ENCODE results near the gene GSTM1.

The GSTM1 gene

DNA sequence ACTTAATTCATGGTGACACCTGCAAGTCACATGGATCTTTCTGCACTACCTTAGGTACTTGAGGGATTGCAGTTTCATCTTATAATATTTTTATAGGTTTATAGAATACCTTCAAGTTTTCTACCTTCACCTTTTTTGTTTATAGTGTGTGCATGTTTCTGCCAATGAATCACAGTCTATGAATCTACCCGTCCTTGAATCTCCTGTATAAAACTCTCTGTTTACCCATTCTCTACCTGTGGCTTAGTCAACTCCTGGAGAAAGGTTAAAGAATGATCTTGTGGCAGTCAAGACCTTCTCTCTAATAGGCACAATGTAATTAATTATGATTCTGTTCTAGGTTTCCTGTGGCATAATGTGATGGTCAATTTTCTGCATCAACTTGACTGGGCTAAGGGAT is 22.9 kb upstream of the GSTM1 start:
- no peak overlapping the region for H3K4me3 ChIP-seq (ENCODE audit: insufficient read depth, low read length, poor library complexity, severe bottlenecking)
- no peaks in the 10 kb centered on the region for H3K36me3 ChIP-seq (ENCODE audit: low read length)
- no peaks in the 10 kb centered on the region for H3F3A ChIP-seq (ENCODE audit: insufficient read depth)
- no peaks in the 10 kb centered on the region for H3K9me3 ChIP-seq (ENCODE audit: insufficient read depth, low read length)
- H2AFZ ChIP-seq (ENCODE audit: low read depth, low read length, severe bottlenecking), result no peak overlapping the region
- no peaks in the 10 kb centered on the region for H3K79me2 ChIP-seq (ENCODE audit: insufficient read depth, low read length)
- H3K27ac ChIP-seq (ENCODE audit: low read depth, low read length), result no peak overlapping the region
- no peaks in the 10 kb centered on the region for H3K27me3 ChIP-seq (ENCODE audit: low read length)
- TF ChIP-seq CTCF (IDR thresholded peaks at IDR 0.05; ENCODE audit: insufficient read depth, low read length, poor library complexity, severe bottlenecking) (no peak), EZH2phosphoT487 (conservative IDR thresholded peaks at IDR 0.05; ENCODE audit: low read length) (no peak)
- no peak overlapping the region for H3K9ac ChIP-seq (ENCODE audit: low read length)
- H4K20me1 ChIP-seq (ENCODE audit: low read depth, low read length), result no peaks in the 10 kb centered on the region
- H3K9me2 ChIP-seq (replicated peaks; ENCODE audit: insufficient read depth, low read length), result no peaks in the 10 kb centered on the region
- no peak overlapping the region for H3K4me2 ChIP-seq (ENCODE audit: low read depth, low read length, poor library complexity, severe bottlenecking)

GRCh38 chr1:109667452-109668122 is 20.0 kb upstream of the GSTM1 start, which contains the start of gene GSTM2:
TSS of gene GSTM2 (plus strand) at chr1:109668057. CDS start at chr1:109668116, 59 bp downstream.
- H2AFZ ChIP-seq (ENCODE audit: low read depth, low read length, severe bottlenecking), result no peak within 1 kb of the TSS
- H3K4me3 ChIP-seq (ENCODE audit: insufficient read depth, low read length, poor library complexity, severe bottlenecking), result no peak within 1 kb of the TSS
- no peaks in the 10 kb centered on the region for H3K9me2 ChIP-seq (replicated peaks; ENCODE audit: insufficient read depth, low read length)
- H3K9me3 ChIP-seq (ENCODE audit: insufficient read depth, low read length), result no peaks in the 10 kb centered on the region
- H3K4me2 ChIP-seq (ENCODE audit: low read depth, low read length, poor library complexity, severe bottlenecking), result peak within 1 kb of the TSS; percentile 35
- no peak within 1 kb of the TSS for H3K27ac ChIP-seq (ENCODE audit: low read depth, low read length)
- TF ChIP-seq EZH2phosphoT487 (conservative IDR thresholded peaks at IDR 0.05; ENCODE audit: low read length), result no peak
- no peak for TF ChIP-seq CTCF (IDR thresholded peaks at IDR 0.05; ENCODE audit: insufficient read depth, low read length, poor library complexity, severe bottlenecking)
- no peaks in the 10 kb centered on the region for H3K79me2 ChIP-seq (ENCODE audit: insufficient read depth, low read length)
- H3K36me3 ChIP-seq (ENCODE audit: low read length), result no peaks in the 10 kb centered on the region
- H3F3A ChIP-seq (ENCODE audit: insufficient read depth), result no peaks in the 10 kb centered on the region
- no peaks in the 10 kb centered on the region for H3K27me3 ChIP-seq (ENCODE audit: low read length)
- H4K20me1 ChIP-seq (ENCODE audit: low read depth, low read length), result no peaks in the 10 kb centered on the region
- no peak within 1 kb of the TSS for H3K9ac ChIP-seq (ENCODE audit: low read length)

DNA sequence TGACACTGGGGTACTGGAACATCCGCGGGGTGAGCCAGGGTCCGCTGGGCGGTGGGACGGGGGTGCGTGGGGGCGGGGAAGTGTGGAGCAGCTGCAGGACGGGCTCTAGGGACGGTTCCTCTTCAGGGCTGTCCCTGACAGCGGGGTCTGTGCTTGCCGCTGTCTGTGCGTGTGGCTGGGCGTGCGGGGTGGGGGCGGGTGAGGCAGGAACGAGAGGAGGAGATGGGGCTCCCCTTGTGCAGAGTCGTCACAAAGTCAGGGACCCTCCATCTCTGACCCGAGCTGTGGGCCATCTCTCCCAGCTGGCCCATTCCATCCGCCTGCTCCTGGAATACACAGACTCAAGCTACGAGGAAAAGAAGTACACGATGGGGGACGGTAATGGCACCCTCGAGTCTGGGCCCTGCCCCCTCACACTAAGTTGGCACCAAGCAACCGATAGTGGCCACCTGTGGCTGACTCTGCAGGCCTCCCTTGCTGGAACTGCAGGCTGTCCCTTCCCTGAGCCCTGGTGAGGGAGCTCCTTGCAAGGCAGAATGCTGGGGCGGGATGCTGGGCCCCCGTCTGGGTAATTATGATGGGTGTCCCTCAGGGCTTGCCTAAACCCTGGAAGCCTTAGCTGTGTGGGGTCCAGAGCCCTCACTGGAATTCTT is 19.4 kb upstream of the GSTM1 start:
- no peaks in the 10 kb centered on the region for H3K9me3 ChIP-seq (ENCODE audit: insufficient read depth, low read length)
- H3F3A ChIP-seq (ENCODE audit: insufficient read depth), result no peaks in the 10 kb centered on the region
- H3K4me3 ChIP-seq (ENCODE audit: insufficient read depth, low read length, poor library complexity, severe bottlenecking), result no peak overlapping the region
- peak overlapping the region; percentile 35 for H3K4me2 ChIP-seq (ENCODE audit: low read depth, low read length, poor library complexity, severe bottlenecking)
- no peaks in the 10 kb centered on the region for H3K9me2 ChIP-seq (replicated peaks; ENCODE audit: insufficient read depth, low read length)
- H3K36me3 ChIP-seq (ENCODE audit: low read length), result no peaks in the 10 kb centered on the region
- no peak overlapping the region for H2AFZ ChIP-seq (ENCODE audit: low read depth, low read length, severe bottlenecking)
- H3K27ac ChIP-seq (ENCODE audit: low read depth, low read length), result no peak overlapping the region
- no peak overlapping the region for H3K9ac ChIP-seq (ENCODE audit: low read length)
- H4K20me1 ChIP-seq (ENCODE audit: low read depth, low read length), result no peaks in the 10 kb centered on the region
- no peaks in the 10 kb centered on the region for H3K79me2 ChIP-seq (ENCODE audit: insufficient read depth, low read length)
- no peaks in the 10 kb centered on the region for H3K27me3 ChIP-seq (ENCODE audit: low read length)
- no peak for TF ChIP-seq EZH2phosphoT487 (conservative IDR thresholded peaks at IDR 0.05; ENCODE audit: low read length)
- no peak for TF ChIP-seq CTCF (IDR thresholded peaks at IDR 0.05; ENCODE audit: insufficient read depth, low read length, poor library complexity, severe bottlenecking)

Data from SU-DHL-6 (cell line).